BLaER1 treated with 17β-estradiol and CSF1 and Interleukin-3, amounts not matched to agents 10 nM and 100 nM (cell line): ENCODE results near the gene GLB1L2.

ENCODE experiments used
- H3K27ac ChIP-seq, 11 experiments: shearing (Covaris generic); formaldehyde crosslinking; 2 replicates each; pipeline ENCODE4 v1.8.1; 2022
- H3K27me3 ChIP-seq, 11 experiments: shearing (Covaris generic); formaldehyde crosslinking; 2 replicates each; pipeline ENCODE4 v1.8.1; 2022
- H3K36me3 ChIP-seq, 11 experiments: shearing (Covaris generic); formaldehyde crosslinking; 2 replicates each; pipeline ENCODE4 v1.8.1; 2022
- H3K4me1 ChIP-seq, 10 experiments: shearing (Covaris generic); formaldehyde crosslinking; 2 replicates each; pipeline ENCODE4 v1.8.1; 2022
- H3K4me2 ChIP-seq, 11 experiments: shearing (Covaris generic); formaldehyde crosslinking; 2 replicates each; pipeline ENCODE4 v1.8.1; 2022
- H3K4me3 ChIP-seq, 10 experiments: shearing (Covaris generic); formaldehyde crosslinking; 2 replicates each; pipeline ENCODE4 v1.8.1; 2022
- H3K9ac ChIP-seq, 11 experiments: shearing (Covaris generic); formaldehyde crosslinking; 2 replicates each; pipeline ENCODE4 v1.8.1; 2022
- H3K9me3 ChIP-seq, 11 experiments: shearing (Covaris generic); formaldehyde crosslinking; replicated peaks in 1 of 11; 2 replicates each; pipeline ENCODE4 v1.8.1; 2022
- H4K20me1 ChIP-seq, 11 experiments: shearing (Covaris generic); formaldehyde crosslinking; 2 replicates each; pipeline ENCODE4 v1.8.1; 2022
- Cebpa-rat ChIP-seq, 11 experiments: shearing (Covaris generic); IDR thresholded peaks; 2 replicates each; pipeline ENCODE4 v1.8.1; 2022

GLB1L2 gene

DNA sequence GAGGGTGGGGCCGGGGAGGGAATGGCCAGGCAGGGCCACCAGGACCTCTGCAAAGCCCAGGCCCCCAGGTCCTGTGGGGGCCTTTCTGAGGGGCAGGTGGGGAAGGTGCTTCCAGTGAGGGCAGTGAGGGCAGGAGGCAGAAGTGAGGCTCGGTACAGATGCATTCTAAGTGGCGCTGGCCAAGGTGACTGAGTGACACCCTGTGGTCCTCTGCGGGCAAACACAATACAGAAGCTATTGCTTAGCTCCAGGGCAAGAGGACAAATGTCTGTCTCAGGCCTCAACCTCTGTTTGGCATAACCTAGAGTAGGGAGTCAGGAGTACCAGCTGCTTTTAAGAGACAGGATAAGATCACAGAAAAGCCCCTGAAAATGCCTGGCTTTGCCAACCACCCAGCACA is 49.0 kb downstream of the GLB1L2 start:
- TF ChIP-seq Cebpa-rat (IDR thresholded peaks at IDR 0.05) = no peak
- no peak overlapping the region for H3K9ac ChIP-seq
- H3K4me2 ChIP-seq = no peak overlapping the region
- no peaks in the 10 kb centered on the region for H3K36me3 ChIP-seq
- peaks cover 26 to 82% (median 48%) of the 10 kb centered on the region in 11 experiments for H3K27me3 ChIP-seq
- H3K4me3 ChIP-seq = no peak overlapping the region
- no peak overlapping the region for H3K27ac ChIP-seq
- H3K9me3 ChIP-seq = no peaks in the 10 kb centered on the region
- H3K4me1 ChIP-seq = peaks cover 15 to 24% (median 19%) of the 10 kb centered on the region in 10 experiments
- peaks cover 0 to 94% (median 42%) of the 10 kb centered on the region in 11 experiments; a peak in 16 of 22 replicates for H4K20me1 ChIP-seq

GRCh38 chr11:134382257-134382656 is 50.5 kb downstream of the GLB1L2 start:
- H3K27ac ChIP-seq = no peak overlapping the region
- H3K9ac ChIP-seq = no peak overlapping the region
- H3K4me3 ChIP-seq = no peak overlapping the region
- peaks cover 34 to 92% (median 60%) of the 10 kb centered on the region in 11 experiments for H3K27me3 ChIP-seq
- H3K4me1 ChIP-seq = peaks cover 29 to 38% (median 33%) of the 10 kb centered on the region in 10 experiments
- no peaks in the 10 kb centered on the region for H3K9me3 ChIP-seq
- peaks cover 0 to 96% (median 56%) of the 10 kb centered on the region in 11 experiments; a peak in 18 of 22 replicates for H4K20me1 ChIP-seq
- TF ChIP-seq Cebpa-rat (IDR thresholded peaks at IDR 0.05) = no peak
- H3K36me3 ChIP-seq = no peaks in the 10 kb centered on the region
- H3K4me2 ChIP-seq = no peak overlapping the region

DNA sequence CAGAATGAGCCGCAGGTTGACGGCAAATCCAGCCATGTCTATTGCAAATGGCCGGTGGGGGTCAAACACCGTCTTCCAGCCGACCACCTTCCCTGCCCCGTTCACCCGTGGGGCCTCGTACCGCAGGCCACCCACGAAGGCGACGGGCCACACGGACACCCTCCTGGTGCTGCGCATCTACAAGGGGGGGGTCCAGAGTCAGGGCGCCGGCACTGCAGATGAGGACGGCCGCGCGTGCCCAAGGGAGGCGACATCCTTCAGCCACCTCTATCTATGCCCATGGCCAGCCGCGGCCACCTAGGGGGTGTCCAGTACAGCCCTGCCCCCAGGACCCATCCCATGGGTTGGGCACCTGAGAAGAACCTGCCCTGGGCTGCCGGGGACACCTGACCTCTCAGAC is 51.0 kb downstream of the GLB1L2 start:
- Histone ChIP-seq H3K27ac (no peak overlapping the region), H3K4me1 (peaks cover 34 to 44% (median 39%) of the 10 kb centered on the region in 10 experiments), H3K9ac (no peak overlapping the region), H4K20me1 (peaks cover 0 to 96% (median 62%) of the 10 kb centered on the region in 11 experiments; a peak in 18 of 22 replicates), H3K4me3 (no peak overlapping the region), H3K4me2 (no peak overlapping the region), H3K9me3 (no peaks in the 10 kb centered on the region), H3K36me3 (no peaks in the 10 kb centered on the region), H3K27me3 (peaks cover 38 to 92% (median 65%) of the 10 kb centered on the region in 11 experiments)
- TF ChIP-seq Cebpa-rat (IDR thresholded peaks at IDR 0.05) = no peak

DNA sequence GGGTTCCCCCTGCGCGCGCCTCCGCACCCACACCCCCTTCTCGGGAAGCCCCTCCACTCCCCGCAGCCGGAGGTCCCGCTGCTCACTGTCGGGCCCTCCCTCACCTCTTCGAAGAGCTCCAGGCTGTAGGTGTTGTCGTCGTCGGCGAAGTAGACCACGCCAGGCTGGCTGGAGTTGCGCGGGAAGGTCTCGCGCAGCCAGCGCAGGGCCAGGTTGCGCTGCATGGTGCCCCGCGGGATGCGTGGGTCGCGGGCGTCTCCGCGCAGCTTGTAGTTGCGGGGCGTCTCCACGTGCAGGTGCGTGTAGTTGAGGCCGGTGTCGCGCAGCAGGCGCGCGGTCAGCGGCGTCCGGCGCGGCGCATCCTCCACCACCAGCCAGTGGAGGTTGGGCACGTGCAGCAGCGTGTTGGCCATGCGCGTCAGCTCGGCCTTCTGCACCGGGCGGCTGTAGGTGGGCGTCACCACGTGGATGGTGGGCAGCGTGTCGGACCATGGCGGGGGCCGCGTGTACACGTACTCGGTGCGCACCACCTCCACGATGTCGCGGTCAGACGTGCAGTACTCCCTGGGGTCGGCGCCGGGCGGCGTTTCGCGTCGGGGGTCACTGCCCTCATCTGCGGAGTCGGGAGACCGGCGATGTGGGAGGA is 51.9 kb downstream of the GLB1L2 start:
- H3K27ac ChIP-seq = no peak overlapping the region
- H3K9me3 ChIP-seq = peaks cover 0 to 4% (median 0%) of the 10 kb centered on the region in 11 experiments; a peak in 5 of 22 replicates
- H3K9ac ChIP-seq = no peak overlapping the region
- H3K4me2 ChIP-seq = peak overlapping the region in 5 of 11 experiments; percentile 64 to 86 (median 80); a peak in 6 of 22 replicates
- no peaks in the 10 kb centered on the region for H3K36me3 ChIP-seq
- H3K4me3 ChIP-seq = no peak overlapping the region
- H3K4me1 ChIP-seq = peaks cover 34 to 46% (median 40%) of the 10 kb centered on the region in 10 experiments
- peaks cover 46 to 95% (median 74%) of the 10 kb centered on the region in 11 experiments for H3K27me3 ChIP-seq
- peaks cover 0 to 95% (median 64%) of the 10 kb centered on the region in 11 experiments; a peak in 18 of 22 replicates for H4K20me1 ChIP-seq
- no peak for TF ChIP-seq Cebpa-rat (IDR thresholded peaks at IDR 0.05)

- H3K36me3 ChIP-seq = no peaks in the 10 kb centered on the region
- H4K20me1 ChIP-seq = peaks cover 0 to 99% (median 65%) of the 10 kb centered on the region in 11 experiments; a peak in 18 of 22 replicates
- H3K4me1 ChIP-seq = peaks cover 34 to 51% (median 44%) of the 10 kb centered on the region in 10 experiments
- H3K27me3 ChIP-seq = peaks cover 53 to 100% (median 79%) of the 10 kb centered on the region in 11 experiments
- no peak overlapping the region for H3K9ac ChIP-seq
- H3K9me3 ChIP-seq = peaks cover 0 to 5% (median 0%) of the 10 kb centered on the region in 11 experiments; a peak in 5 of 22 replicates
- H3K4me3 ChIP-seq = no peak overlapping the region
- H3K27ac ChIP-seq = no peak overlapping the region
- TF ChIP-seq Cebpa-rat (IDR thresholded peaks at IDR 0.05) = no peak
- H3K4me2 ChIP-seq = peak overlapping the region; percentile 30 to 86 (median 80); a peak in 19 of 22 replicates
Measured at GRCh38 chr11:134384406-134384805, 52.6 kb downstream of the GLB1L2 start.

- peaks cover 0 to 99% (median 70%) of the 10 kb centered on the region in 11 experiments; a peak in 18 of 22 replicates for H4K20me1 ChIP-seq
- peak overlapping the region in 1 of 11 experiments; percentile 16; a peak in 2 of 22 replicates for H3K27ac ChIP-seq
- H3K4me3 ChIP-seq = no peak overlapping the region
- TF ChIP-seq Cebpa-rat (IDR thresholded peaks at IDR 0.05) = no peak
- H3K4me1 ChIP-seq = peaks cover 34 to 57% (median 47%) of the 10 kb centered on the region in 10 experiments
- H3K4me2 ChIP-seq = peak overlapping the region in 9 of 11 experiments; percentile 64 to 86 (median 81); a peak in 15 of 22 replicates
- H3K27me3 ChIP-seq = peaks cover 61 to 100% (median 83%) of the 10 kb centered on the region in 11 experiments
- no peak overlapping the region for H3K9ac ChIP-seq
- H3K9me3 ChIP-seq = peaks cover 0 to 5% (median 0%) of the 10 kb centered on the region in 11 experiments; a peak in 5 of 22 replicates
- no peaks in the 10 kb centered on the region for H3K36me3 ChIP-seq
Measured at GRCh38 chr11:134385171-134385570, 53.4 kb downstream of the GLB1L2 start.

DNA sequence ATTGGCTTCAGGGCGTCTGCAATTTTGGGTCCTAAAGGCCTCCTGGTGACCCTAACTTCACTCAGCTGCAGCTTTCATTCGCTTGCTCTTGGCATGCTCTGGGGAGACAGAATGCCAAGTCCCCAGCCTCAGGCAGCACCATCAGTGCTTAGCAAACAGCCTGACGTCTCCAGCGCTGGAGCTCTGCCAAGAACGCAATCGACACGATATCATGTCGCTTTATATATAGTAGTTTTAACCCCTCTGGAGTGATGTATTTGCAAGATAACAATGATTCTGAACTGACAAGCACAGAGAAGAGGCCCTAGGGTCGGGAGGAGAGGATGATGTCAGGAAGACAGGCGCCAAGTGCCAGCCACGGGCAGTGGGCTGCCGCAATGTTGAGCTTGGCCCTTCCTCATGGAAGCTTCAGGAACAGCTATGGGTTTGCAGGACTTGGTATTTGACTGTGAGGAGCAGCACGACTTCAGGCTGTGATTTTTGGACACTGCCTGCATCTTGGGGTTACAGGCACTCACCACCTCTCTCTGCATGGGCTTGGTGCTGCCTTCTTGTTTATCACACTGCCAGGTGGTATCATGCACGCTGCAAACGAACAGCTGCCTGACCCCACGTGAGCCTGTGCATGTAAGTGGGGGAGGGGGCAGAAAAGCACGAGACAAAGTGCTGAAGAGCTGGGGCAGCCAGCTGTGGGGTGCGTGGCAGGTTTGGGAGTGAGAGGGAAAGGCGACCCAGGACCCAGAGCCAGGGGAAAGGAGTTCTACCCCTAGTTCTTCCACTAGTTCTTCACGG is 54.2 kb downstream of the GLB1L2 start:
- H3K9me3 ChIP-seq = peaks cover 0 to 5% (median 0%) of the 10 kb centered on the region in 11 experiments; a peak in 5 of 22 replicates
- H3K36me3 ChIP-seq = no peaks in the 10 kb centered on the region
- H3K4me2 ChIP-seq = peak overlapping the region; percentile 64 to 86 (median 80)
- peaks cover 34 to 64% (median 54%) of the 10 kb centered on the region in 10 experiments for H3K4me1 ChIP-seq
- H4K20me1 ChIP-seq = peaks cover 0 to 99% (median 75%) of the 10 kb centered on the region in 11 experiments; a peak in 18 of 22 replicates
- TF ChIP-seq Cebpa-rat (IDR thresholded peaks at IDR 0.05) = no peak
- H3K27ac ChIP-seq = peak overlapping the region in 4 of 11 experiments; percentile 12 to 54 (median 29); a peak in 6 of 22 replicates
- peaks cover 68 to 100% (median 88%) of the 10 kb centered on the region in 11 experiments for H3K27me3 ChIP-seq
- H3K4me3 ChIP-seq = no peak overlapping the region
- H3K9ac ChIP-seq = peak overlapping the region in 1 of 11 experiments; percentile 6; a peak in 1 of 22 replicates

DNA sequence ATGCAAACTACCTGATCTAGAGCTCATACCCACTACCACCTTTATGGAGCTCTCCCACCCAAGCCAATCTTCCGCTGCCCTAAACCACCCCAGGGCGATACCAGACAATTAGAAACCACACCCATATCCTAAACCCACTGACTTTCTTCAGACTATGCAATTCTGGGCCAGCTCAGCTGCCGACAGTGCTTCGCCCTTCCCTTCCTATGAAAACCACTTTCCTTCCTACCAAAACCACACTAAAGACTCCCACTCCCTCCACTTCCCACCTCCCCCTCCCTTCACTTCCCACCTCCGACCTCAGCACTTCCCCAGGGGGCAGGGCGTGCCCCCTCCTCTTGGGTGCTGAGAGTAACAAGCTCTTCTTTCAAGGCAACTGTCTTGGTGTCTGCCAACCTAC is 55.2 kb downstream of the GLB1L2 start:
- peaks cover 34 to 64% (median 54%) of the 10 kb centered on the region in 10 experiments for H3K4me1 ChIP-seq
- H3K4me2 ChIP-seq = peak overlapping the region; percentile 64 to 86 (median 80)
- H3K36me3 ChIP-seq = no peaks in the 10 kb centered on the region
- H3K27ac ChIP-seq = peak overlapping the region in 4 of 11 experiments; percentile 42 to 66 (median 47); a peak in 5 of 22 replicates
- no peak overlapping the region for H3K9ac ChIP-seq
- H3K4me3 ChIP-seq = no peak overlapping the region; a peak in 1 of 20 replicates
- peak in 3 of 11 experiments; percentile 33 to 78 (median 52); a peak in 4 of 22 replicates for TF ChIP-seq Cebpa-rat (IDR thresholded peaks at IDR 0.05)
- H3K27me3 ChIP-seq = peaks cover 68 to 100% (median 94%) of the 10 kb centered on the region in 11 experiments
- H4K20me1 ChIP-seq = peaks cover 0 to 99% (median 76%) of the 10 kb centered on the region in 11 experiments; a peak in 18 of 22 replicates
- H3K9me3 ChIP-seq = peaks cover 0 to 5% (median 0%) of the 10 kb centered on the region in 11 experiments; a peak in 5 of 22 replicates
